H1 (cell line): ENCODE measurements around the gene DOCK1. TPM values are rescaled to one million over a fixed set of nuclear protein-coding genes. Genes with fewer than 3 reads are reported as not detected.

Experiments
- BACH1 ChIP-seq: IDR thresholded peaks from 2 replicates; pipeline ENCODE4 v1.6.1; 2012; ENCODE audit warnings: low read length, improper control_type of control experiment
- BRCA1 ChIP-seq: IDR thresholded peaks from 2 replicates; pipeline ENCODE4 v1.6.1; 2012; ENCODE audit warnings: low read depth, low read length, improper control_type of control experiment
- CHD7 ChIP-seq: fragments of 300-600 bp; sonication (generic); IDR thresholded peaks from 2 replicates; pipeline ENCODE4 v1.7.1; 2012; ENCODE audit warnings: low read length, moderate library complexity, mild to moderate bottlenecking, inconsistent platforms; ENCODE audit not compliant: insufficient replicate concordance
- EGR1 ChIP-seq: IDR thresholded peaks from 2 replicates; pipeline ENCODE4 v1.6.1; 2011; ENCODE audit warnings: low read depth, low read length, borderline replicate concordance
- HDAC6 ChIP-seq: IDR thresholded peaks from one replicate; pipeline ENCODE4 v1.7.1; 2012; ENCODE audit warnings: low read depth, mild to moderate bottlenecking, inconsistent platforms, low read length, moderate library complexity
- JUN ChIP-seq: IDR thresholded peaks from 2 replicates; pipeline ENCODE4 v1.6.1; 2011; ENCODE audit warnings: low read depth, mild to moderate bottlenecking, improper control_type of control experiment, low read length
- SRF ChIP-seq: IDR thresholded peaks from 2 replicates; pipeline ENCODE4 v1.6.1; 2011; ENCODE audit warnings: mild to moderate bottlenecking, low read depth, low read length, moderate library complexity
- TAF1 ChIP-seq: IDR thresholded peaks from 2 replicates; pipeline ENCODE4 v1.6.1; 2011; ENCODE audit warnings: mild to moderate bottlenecking, low read depth, low read length
- ZNF274 ChIP-seq: IDR thresholded peaks from 2 replicates; pipeline ENCODE4 v1.7.0; 2012; ENCODE audit warnings: low read length, borderline replicate concordance; ENCODE audit errors: extremely low read depth
- polyA plus RNA-seq, 7 experiments: library from polyadenylated mRNA; depleted of rRNA in 3 of 7; stranded (reverse) in 5 of 7; unstranded in 2 of 7; fragments of >200 nt in 5 of 7; fragments of 200-250 nt in 2 of 7; gene quantifications; 1 replicate in 5 of 7; 2 replicates in 1 of 7; 4 replicates in 1 of 7; pipeline versions ENCODE4 v1.2.1 to v1.2.3, GENCODE V29; 2011 to 2013; ENCODE audit warnings: missing spikeins in 2 of 7, mixed read lengths in 2 of 7
- total RNA-seq: library from RNA; stranded (reverse); fragmentation: NEBNext Ultra II Directional; extraction: Animal tissue kit (Norgen Biotek cat#: 25700); gene quantifications from 2 replicates; pipeline ENCODE4 v1.2.1, GENCODE V29; 2021

DOCK1 gene
- total and polyA plus RNA-seq, 2 of the 8 experiments (the other 6 are each of a cell fraction or from before 2014, with no cell fraction given): 11.6 to 53.0 TPM

- TF ChIP-seq CHD7: no peak
- no peak for TF ChIP-seq JUN
- no peak for TF ChIP-seq TAF1
- no peak for TF ChIP-seq ZNF274
- TF ChIP-seq HDAC6: no peak
- no peak for TF ChIP-seq SRF
- no peak for TF ChIP-seq BRCA1
- TF ChIP-seq EGR1: no peak
- no peak for TF ChIP-seq BACH1
Measured at GRCh38 chr10:127100983-127101615, 195.9 kb downstream of the DOCK1 start (continued).
